ENCODE results near the gene GDF7. TPM values are rescaled to one million over a fixed set of nuclear protein-coding genes. Genes with fewer than 3 reads are reported as not detected.

Gene GDF7
- total RNA-seq, 1 experiment from 2014 or later: 0.04 TPM

- H3K79me1 ChIP-seq (ENCODE audit: insufficient read depth, low read depth, low read length, poor library complexity, severe bottlenecking): no peaks in the 10 kb centered on the region
- no peak overlapping the region for H2BK15ac ChIP-seq (ENCODE audit: low read depth, low read length)
- Mint-ChIP-seq H3K36me3 (ENCODE audit: insufficient read depth in 1 of 3, low read depth in 3 of 3) (peaks cover 0 to 2% (median 0%) of the 10 kb centered on the region in 3 experiments; a peak in 2 of 7 replicates), H3K27ac (no peak overlapping the region), H3K4me3 (no peak overlapping the region), H3K9me3 (no peaks in the 10 kb centered on the region; a peak in 1 of 5 replicates), H3K27me3 (ENCODE audit: low read depth) (peaks cover 26% of the 10 kb centered on the region), H3K4me1 (peaks cover 25 to 28% of the 10 kb centered on the region in 2 experiments)
- no peaks in the 10 kb centered on the region for H3K27me3 ChIP-seq (ENCODE audit: insufficient read depth, low read length)
- H3K23me2 ChIP-seq (ENCODE audit: insufficient read length, low read depth, low read length, poor library complexity, severe bottlenecking): peaks cover 5% of the 10 kb centered on the region
- no peak for DNase-seq
- H3K56ac ChIP-seq (ENCODE audit: insufficient read length, low read depth, low read length): no peak overlapping the region
- H2AFZ ChIP-seq (ENCODE audit: low read length): no peak overlapping the region
- no peaks in the 10 kb centered on the region for H3K9me3 ChIP-seq (ENCODE audit: control insufficient read depth, low read depth, low read length)
- TF ChIP-seq, protein P1, sequence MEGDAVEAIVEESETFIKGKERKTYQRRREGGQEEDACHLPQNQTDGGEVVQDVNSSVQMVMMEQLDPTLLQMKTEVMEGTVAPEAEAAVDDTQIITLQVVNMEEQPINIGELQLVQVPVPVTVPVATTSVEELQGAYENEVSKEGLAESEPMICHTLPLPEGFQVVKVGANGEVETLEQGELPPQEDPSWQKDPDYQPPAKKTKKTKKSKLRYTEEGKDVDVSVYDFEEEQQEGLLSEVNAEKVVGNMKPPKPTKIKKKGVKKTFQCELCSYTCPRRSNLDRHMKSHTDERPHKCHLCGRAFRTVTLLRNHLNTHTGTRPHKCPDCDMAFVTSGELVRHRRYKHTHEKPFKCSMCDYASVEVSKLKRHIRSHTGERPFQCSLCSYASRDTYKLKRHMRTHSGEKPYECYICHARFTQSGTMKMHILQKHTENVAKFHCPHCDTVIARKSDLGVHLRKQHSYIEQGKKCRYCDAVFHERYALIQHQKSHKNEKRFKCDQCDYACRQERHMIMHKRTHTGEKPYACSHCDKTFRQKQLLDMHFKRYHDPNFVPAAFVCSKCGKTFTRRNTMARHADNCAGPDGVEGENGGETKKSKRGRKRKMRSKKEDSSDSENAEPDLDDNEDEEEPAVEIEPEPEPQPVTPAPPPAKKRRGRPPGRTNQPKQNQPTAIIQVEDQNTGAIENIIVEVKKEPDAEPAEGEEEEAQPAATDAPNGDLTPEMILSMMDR (conservative IDR thresholded peaks at IDR 0.05): no peak
- H2BK120ac ChIP-seq (ENCODE audit: low read depth, low read length, poor library complexity, severe bottlenecking): no peak overlapping the region
- no peak overlapping the region for H3K9ac ChIP-seq (ENCODE audit: extremely low read depth, insufficient read length, low read length)
- no peak overlapping the region for H2BK12ac ChIP-seq (ENCODE audit: insufficient read length, low read depth, low read length)
- no CpG with 5 or more reads among the region's 4 CpGs for WGBS (ENCODE audit: extremely low coverage, insufficient read length, low lambda C conversion rate)
- no peaks in the 10 kb centered on the region; the same call in 1 of the 2 replicates for H3K4me1 ChIP-seq (ENCODE audit: insufficient read depth, low read length)
- no peak overlapping the region for H3K4me2 ChIP-seq (ENCODE audit: insufficient read depth, insufficient read length, low read length)
- H3K14ac ChIP-seq (ENCODE audit: insufficient read depth, low read length): no peak overlapping the region; the same call in 1 of the 2 replicates
- no peak overlapping the region for H3T11ph ChIP-seq (ENCODE audit: low read length)
- H4K5ac ChIP-seq (ENCODE audit: insufficient read length, low read depth, low read length): no peak overlapping the region
- no peaks in the 10 kb centered on the region for H4K20me1 ChIP-seq (ENCODE audit: control insufficient read depth, insufficient read depth, insufficient read length)
- no peak overlapping the region for H4K91ac ChIP-seq (ENCODE audit: insufficient read length, low read depth, low read length)
- no peak overlapping the region for H3K4ac ChIP-seq (ENCODE audit: low read depth, low read length)
- H3K18ac ChIP-seq (ENCODE audit: insufficient read length, low read depth, low read length): no peak overlapping the region
- no peak overlapping the region for H2BK20ac ChIP-seq (ENCODE audit: low read depth, low read length, poor library complexity, severe bottlenecking)
- no peaks in the 10 kb centered on the region for H3K79me2 ChIP-seq (ENCODE audit: insufficient read depth, low read length)
- H4K8ac ChIP-seq (replicated peaks; ENCODE audit: insufficient read length, low read depth, low read length): no peak overlapping the region
- no peak overlapping the region for H3K23ac ChIP-seq (ENCODE audit: insufficient read length, low read depth, low read length)
- no peak overlapping the region for H2BK5ac ChIP-seq (ENCODE audit: insufficient read length, low read length)
- no peak overlapping the region for H2AK5ac ChIP-seq (ENCODE audit: insufficient read length, low read length)
- no peak overlapping the region for H3K27ac ChIP-seq (ENCODE audit: insufficient read length, low read depth, low read length)
Measured at GRCh38 chr2:20648206-20648605, 18.7 kb upstream of the GDF7 start.

Data from H9 (cell line).